K562 (cell line): ENCODE results near the gene KIF20B. TPM values are rescaled to one million over a fixed set of nuclear protein-coding genes. Genes with fewer than 3 reads are reported as not detected.

Experiments used
- ATAC-seq: fragments of 200-7000 bp; cut with Tn5 transposase; 3 replicates; pipeline ENCODE4 v1.9.1; 2020; ENCODE audit warnings: moderate library complexity
- BruUV-seq: library from RNA; stranded (reverse); fragments of 400-500 nt; replicated peaks from 2 replicates; lab custom pipeline; 2021; lab: Mats Ljungman, UMichigan
- CTCF ChIA-PET: fragments of 300-600 bp; formaldehyde crosslinking; extraction: SDS; loops from one replicate; lab custom pipeline; 2021; ENCODE audit warnings: low intra/inter-chr PET ratio; lab: Yijun Ruan, JAX
- POLR2A ChIA-PET: fragments of 300-600, 350-650 bp; sonication (Branson Sonifier 250); formaldehyde crosslinking; extraction: SDS; loops from one replicate; lab custom pipeline; 2021; ENCODE audit warnings: antibody characterized with exemption, inconsistent platforms; lab: Yijun Ruan, JAX
- DNase-seq, 4 experiments: peaks; one replicate each; pipeline versions ENCODE4 v3.0.0 to v3.0.0-alpha.2; 2011 to 2018; ENCODE audit warnings: low spot score in 3 of 4, mixed read lengths in 3 of 4; ENCODE audit errors: extremely low read depth in 1 of 4
- FAIRE-seq: peaks from 2 replicates; lab custom pipeline; 2011; peaks lifted over from hg19 to GRCh38; lab: Jason Lieb, UNC
- H2AFZ ChIP-seq: 2 replicates; pipeline ENCODE4 v1.6.0; 2011; ENCODE audit warnings: low read depth, low read length, control low read depth, inconsistent platforms
- H3K27ac ChIP-seq: fragments of 200-600 bp; 3 replicates; pipeline ENCODE4 v1.8.0; 2011; ENCODE audit warnings: low read depth, mild to moderate bottlenecking, control low read depth, inconsistent platforms, low read length, moderate library complexity, mixed read lengths; ENCODE audit errors: extremely low read depth
- H3K27me3 ChIP-seq, 2 experiments: fragments of 300-600 bp in 1 of 2; 2 replicates in 1 of 2; 3 replicates in 1 of 2; pipeline versions ENCODE4 v1.6.0 to v1.8.0; 2011; ENCODE audit warnings: inconsistent platforms in 2 of 2, low read length in 2 of 2, mild to moderate bottlenecking in 1 of 2, mixed read lengths in 1 of 2, moderate library complexity in 1 of 2; ENCODE audit not compliant: control insufficient read depth in 2 of 2, insufficient read depth in 2 of 2
- H3K36me3 ChIP-seq: fragments of 300-600 bp; 3 replicates; pipeline ENCODE4 v1.8.0; 2011; ENCODE audit warnings: mild to moderate bottlenecking, low read length, inconsistent platforms; ENCODE audit not compliant: control insufficient read depth, insufficient read depth
- H3K4me1 ChIP-seq, 2 experiments: fragments of 200-600 bp in 1 of 2; replicated peaks in 1 of 2; 2 replicates in 1 of 2; 3 replicates in 1 of 2; pipeline versions ENCODE4 v1.5.1 to v1.8.0; 2011; ENCODE audit warnings: inconsistent platforms in 2 of 2, low read length in 2 of 2, mild to moderate bottlenecking in 1 of 2, mixed read lengths in 1 of 2, moderate library complexity in 1 of 2; ENCODE audit not compliant: control insufficient read depth in 2 of 2, insufficient read depth in 2 of 2
- H3K4me2 ChIP-seq: 2 replicates; pipeline ENCODE4 v1.6.1; 2011; ENCODE audit warnings: low read length, control low read depth, inconsistent platforms, mixed read lengths; ENCODE audit not compliant: insufficient read depth
- H3K4me3 ChIP-seq: fragments of 200-600 bp; sonication (generic), shearing (Covaris generic); 2 replicates; pipeline ENCODE4 v1.5.1; 2016; ENCODE audit warnings: control low read depth, inconsistent platforms
- H3K79me2 ChIP-seq: fragments of 200-600 bp; 3 replicates; pipeline ENCODE4 v1.8.0; 2011; ENCODE audit warnings: low read length, inconsistent platforms; ENCODE audit not compliant: control insufficient read depth, insufficient read depth
- H3K9ac ChIP-seq, 2 experiments: 2 replicates each; pipeline versions ENCODE4 v1.6.0 to v1.6.1; 2011; ENCODE audit warnings: low read depth in 2 of 2, low read length in 2 of 2, control low read depth in 1 of 2, inconsistent platforms in 1 of 2, mild to moderate bottlenecking in 1 of 2, mixed read lengths in 1 of 2; ENCODE audit not compliant: insufficient read depth in 1 of 2
- H3K9me1 ChIP-seq: one replicate; pipeline ENCODE4 v1.6.0; 2011; ENCODE audit warnings: inconsistent platforms, mild to moderate bottlenecking, low read length, moderate library complexity; ENCODE audit not compliant: control insufficient read depth, insufficient read depth
- H3K9me3 ChIP-seq: replicated peaks from 2 replicates; pipeline ENCODE4 v1.5.1; 2011; ENCODE audit warnings: low read depth, low read length, inconsistent platforms; ENCODE audit not compliant: control insufficient read depth, insufficient read depth
- H4K20me1 ChIP-seq: replicated peaks from 2 replicates; pipeline ENCODE4 v1.6.1; 2011; ENCODE audit warnings: low read length, inconsistent platforms, mixed read lengths; ENCODE audit not compliant: control insufficient read depth, insufficient read depth
- ARID4B ChIP-seq: sonication (generic); formaldehyde crosslinking; IDR thresholded peaks from 2 replicates; pipeline ENCODE4 v1.8.0; 2022; ENCODE audit warnings: mild to moderate bottlenecking, missing genetic modification reagents
- EHMT2 ChIP-seq: fragments of 450-650 bp; IDR thresholded peaks from 2 replicates; pipeline ENCODE4 v1.6.1; 2018; ENCODE audit warnings: antibody characterized with exemption
- FOS ChIP-seq: IDR thresholded peaks from 3 replicates; pipeline ENCODE4 v1.6.1; 2011; ENCODE audit not compliant: insufficient read length; ENCODE audit errors: extremely low read depth
- MIER1 ChIP-seq: fragments of 450-650 bp; IDR thresholded peaks from 2 replicates; pipeline ENCODE4 v1.6.1; 2016; ENCODE audit warnings: antibody characterized with exemption, mild to moderate bottlenecking, low read depth
- RHOXF2B ChIP-seq: fragments of 250-450 bp; sonication (Bioruptor Pico); conservative IDR thresholded peaks from 2 replicates; pipeline ENCODE4 v1.5.1; 2021
- SAFB2 ChIP-seq: fragments of 200-400 bp; formaldehyde crosslinking; IDR thresholded peaks from 2 replicates; pipeline ENCODE4 v1.6.1; 2018; ENCODE audit warnings: borderline replicate concordance, low read length, low read depth, moderate library complexity; ENCODE audit not compliant: severe bottlenecking
- TAF7 ChIP-seq: fragments of 450-650 bp; IDR thresholded peaks from 2 replicates; pipeline ENCODE4 v1.6.1; 2016; ENCODE audit warnings: missing genetic modification characterization, missing compliant biosample characterization
- WGBS: fragments of 100-300 bp; shearing (Covaris generic); methylation state at CpG from one replicate; pipeline ENCODE4 v1.1.6; 2016; ENCODE audit warnings: low coverage, mixed read lengths; ENCODE audit not compliant: insufficient coverage; ENCODE audit errors: missing lambda C conversion rate; 5-methylcytosine and 5-hydroxymethylcytosine counted together
- in situ Hi-C: fragments of 300-500 bp; cut with MboI; formaldehyde crosslinking; loops from 4 replicates; pipeline ENCODE4 v1.15.0; 2018; ENCODE audit warnings: inconsistent platforms, mixed read lengths
- intact Hi-C: fragments of 100-400 bp; cut with micrococcal nuclease; formaldehyde crosslinking; loops from 2 replicates; pipeline ENCODE4 v1.14.2; 2022
- polyA plus RNA-seq, 8 experiments: library from polyadenylated mRNA; depleted of rRNA in 4 of 8; stranded (reverse) in 5 of 8; unstranded in 3 of 8; fragments of >200 nt; fragmentation: Nextera tagmentation in 2 of 8; fragmentation: Illumina TruSeq in 1 of 8; extraction: Ambion mirVana in 2 of 8; extraction: Trizol in 1 of 8; gene quantifications; 2 replicates each; pipeline versions ENCODE4 v1.2.1 to v1.2.3, GENCODE V29; 2011 to 2014; ENCODE audit warnings: inconsistent platforms in 1 of 8, missing spikeins in 1 of 8
- total RNA-seq, 7 experiments: library from RNA; depleted of rRNA in 6 of 7; stranded (reverse); fragments of >200 nt in 6 of 7; fragmentation: Illumina TruSeq in 2 of 7; extraction: Trizol in 2 of 7; gene quantifications; 2 replicates each; pipeline versions ENCODE4 v1.2.1 to v1.2.3, GENCODE V29; 2011 to 2021; ENCODE audit warnings: low replicate concordance in 1 of 7
- TF ChIP-seq, protein P1 (sequence below): sonication (generic); formaldehyde crosslinking; IDR thresholded peaks from 2 replicates; pipeline ENCODE4 v1.8.1; 2023; ENCODE audit warnings: missing genetic modification reagents, mild to moderate bottlenecking, borderline replicate concordance
- TF ChIP-seq, protein P2 (sequence below): sonication (generic); formaldehyde crosslinking; IDR thresholded peaks from 2 replicates; pipeline ENCODE4 v1.8.0; 2023; ENCODE audit warnings: mild to moderate bottlenecking, missing genetic modification reagents

Gene KIF20B
- total and polyA plus RNA-seq, 9 of the 15 experiments (the other 6 are each of a cell fraction or from before 2014, with no cell fraction given) = 18.6 to 56.5 (median 32.9) TPM

DNA sequence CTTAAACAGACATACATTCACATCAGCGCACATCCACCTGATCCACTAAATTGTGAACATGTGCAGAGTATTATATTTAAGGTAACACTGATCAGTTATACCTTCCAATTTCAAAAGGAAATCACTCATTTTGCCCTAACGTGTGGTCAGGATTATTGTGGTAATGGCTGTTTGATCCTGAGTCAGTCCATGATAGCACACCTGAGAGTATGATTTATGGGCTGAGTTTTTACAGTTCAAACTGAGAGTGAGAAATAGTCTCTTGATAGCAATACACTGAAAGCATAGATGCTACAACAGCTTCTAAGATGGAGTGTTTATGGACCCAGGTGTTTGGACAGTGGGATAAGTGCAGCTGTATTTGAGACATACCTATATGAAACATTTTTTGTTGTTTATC, 96.7 kb downstream of the KIF20B start:
- no peak overlapping the region for H3K9ac ChIP-seq
- POLR2A ChIA-PET = no interaction called here
- no peaks in the 10 kb centered on the region for H3K36me3 ChIP-seq
- no peak for TF ChIP-seq FOS
- no peak for TF ChIP-seq ARID4B (CRISPR knock-in tag)
- no peak for TF ChIP-seq MIER1
- TF ChIP-seq, protein P1, sequence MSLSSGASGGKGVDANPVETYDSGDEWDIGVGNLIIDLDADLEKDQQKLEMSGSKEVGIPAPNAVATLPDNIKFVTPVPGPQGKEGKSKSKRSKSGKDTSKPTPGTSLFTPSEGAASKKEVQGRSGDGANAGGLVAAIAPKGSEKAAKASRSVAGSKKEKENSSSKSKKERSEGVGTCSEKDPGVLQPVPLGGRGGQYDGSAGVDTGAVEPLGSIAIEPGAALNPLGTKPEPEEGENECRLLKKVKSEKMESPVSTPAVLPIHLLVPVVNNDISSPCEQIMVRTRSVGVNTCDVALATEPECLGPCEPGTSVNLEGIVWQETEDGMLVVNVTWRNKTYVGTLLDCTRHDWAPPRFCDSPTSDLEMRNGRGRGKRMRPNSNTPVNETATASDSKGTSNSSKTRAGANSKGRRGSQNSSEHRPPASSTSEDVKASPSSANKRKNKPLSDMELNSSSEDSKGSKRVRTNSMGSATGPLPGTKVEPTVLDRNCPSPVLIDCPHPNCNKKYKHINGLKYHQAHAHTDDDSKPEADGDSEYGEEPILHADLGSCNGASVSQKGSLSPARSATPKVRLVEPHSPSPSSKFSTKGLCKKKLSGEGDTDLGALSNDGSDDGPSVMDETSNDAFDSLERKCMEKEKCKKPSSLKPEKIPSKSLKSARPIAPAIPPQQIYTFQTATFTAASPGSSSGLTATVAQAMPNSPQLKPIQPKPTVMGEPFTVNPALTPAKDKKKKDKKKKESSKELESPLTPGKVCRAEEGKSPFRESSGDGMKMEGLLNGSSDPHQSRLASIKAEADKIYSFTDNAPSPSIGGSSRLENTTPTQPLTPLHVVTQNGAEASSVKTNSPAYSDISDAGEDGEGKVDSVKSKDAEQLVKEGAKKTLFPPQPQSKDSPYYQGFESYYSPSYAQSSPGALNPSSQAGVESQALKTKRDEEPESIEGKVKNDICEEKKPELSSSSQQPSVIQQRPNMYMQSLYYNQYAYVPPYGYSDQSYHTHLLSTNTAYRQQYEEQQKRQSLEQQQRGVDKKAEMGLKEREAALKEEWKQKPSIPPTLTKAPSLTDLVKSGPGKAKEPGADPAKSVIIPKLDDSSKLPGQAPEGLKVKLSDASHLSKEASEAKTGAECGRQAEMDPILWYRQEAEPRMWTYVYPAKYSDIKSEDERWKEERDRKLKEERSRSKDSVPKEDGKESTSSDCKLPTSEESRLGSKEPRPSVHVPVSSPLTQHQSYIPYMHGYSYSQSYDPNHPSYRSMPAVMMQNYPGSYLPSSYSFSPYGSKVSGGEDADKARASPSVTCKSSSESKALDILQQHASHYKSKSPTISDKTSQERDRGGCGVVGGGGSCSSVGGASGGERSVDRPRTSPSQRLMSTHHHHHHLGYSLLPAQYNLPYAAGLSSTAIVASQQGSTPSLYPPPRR = no peak
- TF ChIP-seq SAFB2 = no peak
- no peak for TF ChIP-seq RHOXF2B (CRISPR knock-in tag)
- TF ChIP-seq, protein P2, sequence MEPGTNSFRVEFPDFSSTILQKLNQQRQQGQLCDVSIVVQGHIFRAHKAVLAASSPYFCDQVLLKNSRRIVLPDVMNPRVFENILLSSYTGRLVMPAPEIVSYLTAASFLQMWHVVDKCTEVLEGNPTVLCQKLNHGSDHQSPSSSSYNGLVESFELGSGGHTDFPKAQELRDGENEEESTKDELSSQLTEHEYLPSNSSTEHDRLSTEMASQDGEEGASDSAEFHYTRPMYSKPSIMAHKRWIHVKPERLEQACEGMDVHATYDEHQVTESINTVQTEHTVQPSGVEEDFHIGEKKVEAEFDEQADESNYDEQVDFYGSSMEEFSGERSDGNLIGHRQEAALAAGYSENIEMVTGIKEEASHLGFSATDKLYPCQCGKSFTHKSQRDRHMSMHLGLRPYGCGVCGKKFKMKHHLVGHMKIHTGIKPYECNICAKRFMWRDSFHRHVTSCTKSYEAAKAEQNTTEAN (CRISPR knock-in tag) = no peak
- TF ChIP-seq EHMT2 = no peak
- no peak for TF ChIP-seq TAF7 (tag)
- no peak overlapping the region for H2AFZ ChIP-seq
- H3K9me1 ChIP-seq = no peaks in the 10 kb centered on the region
- H3K27me3 ChIP-seq = no peaks in the 10 kb centered on the region
- no peak for DNase-seq
- H3K4me3 ChIP-seq = no peak overlapping the region
- intact Hi-C loops = loop anchor here (10.0 kb wide), 2 partner anchors 337 to 947 kb away; no protein-coding TSS in a partner anchor
- CTCF ChIA-PET = no interaction called here
- FAIRE-seq = no peak
- WGBS = 0% methylated on average over 2 of the region's 2 CpGs
- H3K79me2 ChIP-seq = no peaks in the 10 kb centered on the region
- no TSS peak for BruUV-seq
- H3K27ac ChIP-seq = no peak overlapping the region
- H3K9me3 ChIP-seq = no peaks in the 10 kb centered on the region
- ATAC-seq = no peak
- no peak overlapping the region for H3K4me2 ChIP-seq
- in situ Hi-C loops = no loop called here
- no peaks in the 10 kb centered on the region for H4K20me1 ChIP-seq
- no peaks in the 10 kb centered on the region for H3K4me1 ChIP-seq
